Measurements from ENCODE around the gene ADAMTS17. TPM values are rescaled to one million over a fixed set of nuclear protein-coding genes. Genes with fewer than 3 reads are reported as not detected.

The ADAMTS17 gene
- total RNA-seq, 1 experiment from 2014 or later: 3.2 TPM

DNA sequence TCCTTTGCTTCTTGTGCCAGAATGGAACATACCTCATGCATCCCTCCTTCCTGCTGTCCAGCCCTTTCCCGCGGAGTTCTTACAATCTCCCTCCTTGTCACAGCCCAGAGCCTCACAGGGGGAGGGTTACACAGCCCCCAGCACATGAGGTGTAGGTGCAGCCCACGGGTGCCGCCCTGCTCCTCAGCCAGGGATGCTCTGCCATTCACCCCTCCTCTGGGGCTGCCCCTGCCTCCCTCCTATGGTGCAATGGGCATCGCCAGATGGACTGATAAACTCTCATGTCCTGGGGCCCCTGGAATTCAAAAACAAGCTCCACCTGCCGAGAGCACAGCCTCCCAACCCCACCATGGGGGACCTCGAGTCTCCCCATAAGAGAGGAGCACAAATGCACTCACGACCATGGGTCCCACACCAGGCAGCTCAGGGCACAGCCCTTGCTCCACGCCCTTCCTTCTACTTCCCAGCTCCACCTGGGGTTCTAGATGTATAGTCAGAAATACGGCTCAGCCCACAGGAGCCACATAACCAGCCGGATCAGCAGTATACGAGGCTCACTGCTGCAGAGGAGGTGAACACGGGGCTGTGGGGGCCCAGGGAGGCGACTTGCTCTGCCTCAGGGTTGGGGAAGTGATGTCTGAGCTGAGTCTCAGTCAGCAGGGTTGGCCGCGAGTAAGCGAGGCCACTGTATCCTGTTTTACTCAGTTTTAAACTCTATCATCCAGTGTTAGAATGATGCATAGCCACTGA lies 338.8 kb downstream of the ADAMTS17 start:
- Histone ChIP-seq H4K20me1 (ENCODE audit: insufficient read depth) (no peaks in the 10 kb centered on the region), H3K27ac (no peak overlapping the region), H3K4me2 (no peak overlapping the region), H3K4me1 (replicated peaks; ENCODE audit: insufficient read depth) (no peaks in the 10 kb centered on the region), H2AFZ (no peak overlapping the region), H3K36me3 (ENCODE audit: low read depth) (no peaks in the 10 kb centered on the region), H3K79me2 (ENCODE audit: low read depth) (no peaks in the 10 kb centered on the region), H3K4me3 (no peak overlapping the region), H3K9me3 (ENCODE audit: insufficient read depth, low read depth) (no peaks in the 10 kb centered on the region), H3K27me3 (ENCODE audit: insufficient read depth, low read depth) (no peaks in the 10 kb centered on the region), H3F3A (ENCODE audit: insufficient read depth, low read depth) (no peaks in the 10 kb centered on the region), H3K9me2 (ENCODE audit: insufficient read depth) (no peaks in the 10 kb centered on the region)
- CTCF ChIA-PET: no interaction called here
- TF ChIP-seq EZH2 (IDR thresholded peaks at IDR 0.05; ENCODE audit: low read depth): no peak
- TF ChIP-seq, protein P1, sequence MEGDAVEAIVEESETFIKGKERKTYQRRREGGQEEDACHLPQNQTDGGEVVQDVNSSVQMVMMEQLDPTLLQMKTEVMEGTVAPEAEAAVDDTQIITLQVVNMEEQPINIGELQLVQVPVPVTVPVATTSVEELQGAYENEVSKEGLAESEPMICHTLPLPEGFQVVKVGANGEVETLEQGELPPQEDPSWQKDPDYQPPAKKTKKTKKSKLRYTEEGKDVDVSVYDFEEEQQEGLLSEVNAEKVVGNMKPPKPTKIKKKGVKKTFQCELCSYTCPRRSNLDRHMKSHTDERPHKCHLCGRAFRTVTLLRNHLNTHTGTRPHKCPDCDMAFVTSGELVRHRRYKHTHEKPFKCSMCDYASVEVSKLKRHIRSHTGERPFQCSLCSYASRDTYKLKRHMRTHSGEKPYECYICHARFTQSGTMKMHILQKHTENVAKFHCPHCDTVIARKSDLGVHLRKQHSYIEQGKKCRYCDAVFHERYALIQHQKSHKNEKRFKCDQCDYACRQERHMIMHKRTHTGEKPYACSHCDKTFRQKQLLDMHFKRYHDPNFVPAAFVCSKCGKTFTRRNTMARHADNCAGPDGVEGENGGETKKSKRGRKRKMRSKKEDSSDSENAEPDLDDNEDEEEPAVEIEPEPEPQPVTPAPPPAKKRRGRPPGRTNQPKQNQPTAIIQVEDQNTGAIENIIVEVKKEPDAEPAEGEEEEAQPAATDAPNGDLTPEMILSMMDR (conservative IDR thresholded peaks at IDR 0.05): no peak
- DNase-seq: no peak
- BruUV-seq (replicated peaks): no TSS peak
- intact Hi-C loops (cut with micrococcal nuclease; ENCODE audit: unreplicated experiment): no loop called here
- POLR2A ChIA-PET (ENCODE audit: unreplicated experiment): no interaction called here

DNA sequence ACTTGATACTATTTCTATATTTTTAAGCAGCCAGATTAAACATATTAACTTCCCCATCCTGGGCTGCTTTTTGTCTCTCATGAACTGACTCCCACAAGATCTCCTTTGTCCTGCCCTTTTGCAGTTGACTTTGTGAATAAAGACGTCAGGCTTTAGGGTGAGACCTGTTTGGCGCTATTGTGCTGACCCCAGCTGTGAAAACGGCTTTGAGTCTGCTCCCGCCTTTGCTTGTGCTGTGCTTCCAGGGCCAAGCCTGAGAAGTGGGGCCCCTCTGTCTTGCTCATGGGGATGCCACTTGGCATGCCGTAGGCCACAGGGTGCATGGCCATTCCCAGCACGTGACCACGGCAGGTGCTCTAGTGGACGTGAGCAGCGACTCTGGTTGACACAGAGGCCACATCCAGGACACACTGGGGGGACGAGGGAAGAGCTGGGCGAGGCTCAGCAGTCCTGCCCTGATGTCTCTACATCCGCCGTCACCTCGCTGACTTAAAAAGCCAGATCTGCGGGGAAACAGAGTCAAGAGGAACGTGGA lies 339.6 kb downstream of the ADAMTS17 start:
- Histone ChIP-seq H3K4me2 (no peak overlapping the region), H3F3A (ENCODE audit: insufficient read depth, low read depth) (no peaks in the 10 kb centered on the region), H3K79me2 (ENCODE audit: low read depth) (no peaks in the 10 kb centered on the region), H3K9me2 (ENCODE audit: insufficient read depth) (no peaks in the 10 kb centered on the region), H3K36me3 (ENCODE audit: low read depth) (no peaks in the 10 kb centered on the region), H3K4me1 (replicated peaks; ENCODE audit: insufficient read depth) (no peaks in the 10 kb centered on the region), H3K9me3 (ENCODE audit: insufficient read depth, low read depth) (no peaks in the 10 kb centered on the region), H3K27me3 (ENCODE audit: insufficient read depth, low read depth) (no peaks in the 10 kb centered on the region), H2AFZ (no peak overlapping the region), H3K4me3 (no peak overlapping the region), H3K27ac (no peak overlapping the region), H4K20me1 (ENCODE audit: insufficient read depth) (no peaks in the 10 kb centered on the region)
- TF ChIP-seq, protein P1 (conservative IDR thresholded peaks at IDR 0.05): no peak
- TF ChIP-seq EZH2 (IDR thresholded peaks at IDR 0.05; ENCODE audit: low read depth): no peak
- POLR2A ChIA-PET (ENCODE audit: unreplicated experiment): no interaction called here
- DNase-seq: no peak
- BruUV-seq (replicated peaks): no TSS peak
- CTCF ChIA-PET: no interaction called here
- intact Hi-C loops (cut with micrococcal nuclease; ENCODE audit: unreplicated experiment): no loop called here

DNA sequence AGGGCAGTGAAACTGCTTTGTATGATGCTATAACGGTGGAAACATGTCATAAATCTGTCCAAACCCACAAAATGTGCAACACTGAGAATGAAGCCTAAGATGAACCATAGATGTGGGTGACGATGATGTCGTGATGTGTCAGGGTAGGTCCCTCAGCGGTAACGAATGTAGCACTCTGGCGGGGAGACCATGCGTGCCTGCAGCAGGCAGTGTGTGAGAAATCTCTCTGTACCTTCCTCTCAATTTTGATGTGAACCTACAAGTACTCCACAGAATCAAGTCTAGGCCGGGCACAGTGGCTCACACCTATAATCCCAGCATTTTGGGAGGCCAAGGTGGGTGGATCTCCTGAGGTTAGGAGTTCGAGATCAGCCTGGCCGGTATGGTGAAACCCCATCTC lies 340.4 kb downstream of the ADAMTS17 start:
- Histone ChIP-seq H3K79me2 (ENCODE audit: low read depth) (no peaks in the 10 kb centered on the region), H3K4me1 (replicated peaks; ENCODE audit: insufficient read depth) (no peaks in the 10 kb centered on the region), H3K4me3 (no peak overlapping the region), H3K27ac (no peak overlapping the region), H3F3A (ENCODE audit: insufficient read depth, low read depth) (no peaks in the 10 kb centered on the region), H3K27me3 (ENCODE audit: insufficient read depth, low read depth) (no peaks in the 10 kb centered on the region), H4K20me1 (ENCODE audit: insufficient read depth) (no peaks in the 10 kb centered on the region), H2AFZ (no peak overlapping the region), H3K9me2 (ENCODE audit: insufficient read depth) (no peaks in the 10 kb centered on the region), H3K9me3 (ENCODE audit: insufficient read depth, low read depth) (no peaks in the 10 kb centered on the region), H3K36me3 (ENCODE audit: low read depth) (no peaks in the 10 kb centered on the region), H3K4me2 (no peak overlapping the region)
- no peak for TF ChIP-seq EZH2 (IDR thresholded peaks at IDR 0.05; ENCODE audit: low read depth)
- TF ChIP-seq, protein P1 (conservative IDR thresholded peaks at IDR 0.05): no peak
- no TSS peak for BruUV-seq (replicated peaks)
- ChIA-PET CTCF (no interaction called here), POLR2A (ENCODE audit: unreplicated experiment) (no interaction called here)
- intact Hi-C loops (cut with micrococcal nuclease; ENCODE audit: unreplicated experiment): no loop called here
- DNase-seq: no peak
